Gastroesophageal sphincter (tissue), 3 donors: ENCODE results near the gene HS3ST6.

Experiments used
- CTCF ChIP-seq, 4 experiments: fragments of 200-600 bp in 2 of 4; fragments of 450-650 bp in 2 of 4; sonication (generic) in 1 of 4; IDR thresholded peaks; one replicate each; pipeline ENCODE4 v1.5.1; 2017 to 2019; ENCODE audit warnings: antibody characterized with exemption in 4 of 4, mild to moderate bottlenecking in 2 of 4, moderate library complexity in 2 of 4
- POLR2A ChIP-seq, 2 donors: fragments of 450-650 bp; IDR thresholded peaks; one replicate each; pipeline ENCODE4 v1.6.1; 2017; ENCODE audit warnings: antibody characterized with exemption in 2 of 2, mild to moderate bottlenecking in 2 of 2, moderate library complexity in 1 of 2
- POLR2AphosphoS5 ChIP-seq: sonication (generic); formaldehyde crosslinking; IDR thresholded peaks from one replicate; pipeline ENCODE4 v1.6.1; 2017; ENCODE audit warnings: antibody characterized with exemption

GRCh38 chr16:1947369-1947670, 29.1 kb upstream of the HS3ST6 start:
- TF ChIP-seq CTCF (IDR thresholded peaks at IDR 0.05) (no peak), POLR2AphosphoS5 (no peak), POLR2A (IDR thresholded peaks at IDR 0.05) (no peak)
